T-helper 1 cell treated with Interleukin-12 subunit alpha and Interleukin-12 subunit beta and Interleukin-4 antibody, amounts not matched to agents 30 μg/mL and 1 μg/mL, for 36 hours (primary cell): ENCODE measurements around the gene ERFL.
"Not testable (repeated sequence)": the region's sequence is repeated elsewhere in the genome, so short reads cannot be mapped to it uniquely, and the experiment has no call there.

Experiments
- H3K27ac Mint-ChIP-seq: one replicate; pipeline ENCODE4 v1.8.0; 2021; ENCODE audit warnings: mild to moderate bottlenecking, mixed read lengths
- H3K27me3 Mint-ChIP-seq: one replicate; pipeline ENCODE4 v1.8.0; 2021; ENCODE audit warnings: low read depth, mixed read lengths
- H3K36me3 Mint-ChIP-seq: one replicate; pipeline ENCODE4 v1.8.0; 2021; ENCODE audit warnings: low read depth, mixed read lengths
- H3K4me1 Mint-ChIP-seq: one replicate; pipeline ENCODE4 v1.8.0; 2021; ENCODE audit warnings: low read depth, mixed read lengths
- H3K4me3 Mint-ChIP-seq: one replicate; pipeline ENCODE4 v1.8.0; 2021; ENCODE audit warnings: mild to moderate bottlenecking, moderate library complexity, mixed read lengths
- H3K9me3 Mint-ChIP-seq: one replicate; pipeline ENCODE4 v1.8.0; 2021; ENCODE audit warnings: mixed read lengths

ERFL gene

DNA sequence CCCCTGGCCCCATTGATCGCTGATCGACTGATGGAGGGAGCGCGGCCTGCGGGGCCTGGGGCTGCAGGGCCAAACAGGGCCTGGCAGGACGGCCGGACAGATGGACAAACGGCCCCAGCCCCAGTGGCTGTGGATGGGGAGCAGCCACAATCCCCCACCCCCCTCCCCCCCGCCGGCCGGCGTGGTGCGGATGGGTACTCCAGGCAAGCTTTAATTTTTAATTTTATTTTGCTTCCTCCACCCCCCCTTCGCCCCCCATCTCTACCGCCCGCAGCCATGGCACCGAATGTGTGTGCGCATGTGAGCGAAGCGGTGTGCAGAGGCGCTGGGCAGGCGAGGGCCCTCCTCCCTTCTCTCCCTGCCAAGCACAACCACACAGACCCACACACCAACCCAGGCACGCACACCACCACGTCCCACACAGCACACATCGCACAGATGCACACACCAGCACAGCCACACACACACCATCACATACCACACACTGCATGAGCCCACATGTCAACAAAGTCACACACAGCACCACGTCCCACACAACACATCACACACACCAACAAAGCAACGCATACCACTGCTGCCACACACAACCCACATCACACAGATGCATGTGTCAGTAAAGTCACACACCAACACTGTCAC lies 12.4 kb downstream of the ERFL start:
- peaks cover 8% of the 10 kb centered on the region for H3K36me3 Mint-ChIP-seq
- no peaks in the 10 kb centered on the region for H3K9me3 Mint-ChIP-seq
- H3K27me3 Mint-ChIP-seq, result no peaks in the 10 kb centered on the region
- H3K27ac Mint-ChIP-seq, result no peak overlapping the region
- no peak overlapping the region for H3K4me3 Mint-ChIP-seq
- peaks cover 6% of the 10 kb centered on the region for H3K4me1 Mint-ChIP-seq

DNA sequence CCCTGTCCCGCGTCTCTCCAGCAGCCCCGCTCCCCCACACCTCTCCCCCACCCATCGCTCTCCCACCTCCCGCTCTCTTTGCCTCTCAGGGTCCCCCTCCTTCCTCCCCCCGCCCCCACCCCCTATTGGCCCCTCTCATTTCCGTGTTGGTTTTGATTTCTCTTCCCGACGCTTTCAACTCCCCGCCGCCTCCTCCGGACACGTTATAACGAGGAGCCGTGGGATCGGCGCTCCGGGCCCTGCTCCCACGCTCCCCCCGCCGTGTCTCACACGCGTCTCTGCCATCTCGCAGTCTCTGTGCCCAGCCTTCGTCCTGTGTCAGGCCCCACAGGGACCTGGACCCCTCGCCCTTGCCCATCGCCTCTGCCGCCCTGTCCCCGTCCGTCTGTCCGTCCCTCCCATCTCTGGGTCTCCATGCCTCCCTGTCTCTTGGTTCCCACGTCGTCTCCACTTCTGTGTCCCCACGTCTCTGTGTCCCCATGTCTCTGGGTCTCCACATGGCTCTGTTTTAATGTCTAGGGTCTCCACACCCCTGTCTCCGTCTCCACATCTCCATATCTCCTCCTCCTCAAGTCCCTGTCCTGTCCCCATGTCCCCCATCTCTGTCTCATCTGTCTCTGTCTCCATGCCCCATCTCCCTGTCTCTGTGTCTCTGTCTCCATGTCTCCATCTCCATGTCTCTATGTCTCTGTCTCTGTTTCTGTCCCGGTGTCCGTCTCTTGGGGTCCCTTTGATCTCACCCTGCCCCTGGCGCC lies 13.1 kb downstream of the ERFL start:
- Mint-ChIP-seq H3K27ac (no peak overlapping the region), H3K36me3 (peaks cover 15% of the 10 kb centered on the region), H3K4me3 (no peak overlapping the region), H3K27me3 (no peaks in the 10 kb centered on the region), H3K9me3 (no peaks in the 10 kb centered on the region), H3K4me1 (peaks cover 11% of the 10 kb centered on the region)

DNA sequence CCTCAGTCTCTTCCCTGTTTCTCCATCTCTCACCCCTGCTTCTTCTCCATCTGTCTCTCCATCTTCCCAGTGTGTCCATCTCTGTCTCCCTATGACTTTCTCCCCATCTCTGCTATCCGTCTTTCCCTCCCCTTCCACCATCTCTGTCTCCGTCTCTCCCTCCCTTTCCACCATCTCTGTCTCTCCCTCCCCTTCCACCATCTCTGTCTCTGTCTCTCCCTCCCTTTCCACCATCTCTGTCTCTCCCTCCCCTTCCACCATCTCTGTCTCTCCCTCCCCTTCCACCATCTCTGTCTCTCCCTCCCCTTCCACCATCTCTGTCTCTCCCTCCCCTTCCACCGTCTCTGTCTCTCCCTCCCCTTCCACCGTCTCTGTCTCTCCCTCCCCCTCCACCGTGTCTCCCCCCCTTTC lies 13.8 kb downstream of the ERFL start:
- not testable (repeated sequence) for H3K27ac Mint-ChIP-seq, H3K27me3 Mint-ChIP-seq, H3K4me3 Mint-ChIP-seq, H3K9me3 Mint-ChIP-seq
- Mint-ChIP-seq H3K36me3 (peaks cover 17% of the 10 kb centered on the region), H3K4me1 (peaks cover 11% of the 10 kb centered on the region)

DNA sequence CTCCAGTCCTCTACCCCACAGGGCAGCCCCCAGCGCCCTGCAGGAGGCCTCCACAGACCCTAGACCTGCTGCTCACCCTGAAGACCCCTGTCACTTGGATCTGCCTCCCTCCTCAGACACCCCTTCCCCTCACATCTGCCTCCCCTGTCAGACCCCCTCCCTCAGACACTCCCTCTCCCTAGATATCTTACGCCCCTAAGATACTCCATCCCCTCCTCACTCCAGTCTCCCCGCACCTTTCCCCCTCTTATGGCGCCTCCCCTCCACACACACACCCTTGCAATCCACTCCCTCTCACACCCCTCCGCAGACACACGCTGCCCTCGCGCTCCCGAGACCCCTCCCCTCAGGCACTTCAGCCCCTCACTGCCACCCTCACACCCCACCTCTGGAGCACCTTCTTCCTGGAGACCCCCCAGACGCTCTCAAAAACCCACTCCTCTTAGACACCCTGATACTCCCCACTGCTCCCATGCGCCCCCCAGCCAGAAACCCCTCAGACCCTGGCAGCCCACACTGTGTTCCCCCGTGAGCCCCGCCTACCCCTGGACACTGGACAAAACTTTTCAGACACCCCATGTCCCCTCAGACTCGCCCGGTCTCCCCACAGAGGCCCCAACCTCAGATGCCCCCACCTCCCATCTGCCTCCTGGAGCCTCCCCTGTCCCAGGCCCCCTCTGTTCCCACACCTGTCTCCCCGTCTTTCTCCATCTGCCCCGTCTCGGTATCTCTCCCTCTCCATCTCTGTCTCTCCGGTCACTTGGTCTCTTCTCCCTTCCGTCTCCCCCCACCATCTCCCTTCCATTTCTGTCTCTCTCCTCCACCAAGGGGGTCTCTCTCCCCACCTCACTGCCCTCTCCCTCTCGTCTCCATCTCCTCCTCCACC lies 14.5 kb downstream of the ERFL start:
- Mint-ChIP-seq H3K27ac (no peak overlapping the region), H3K9me3 (no peaks in the 10 kb centered on the region), H3K4me3 (no peak overlapping the region), H3K36me3 (peaks cover 23% of the 10 kb centered on the region), H3K4me1 (peaks cover 14% of the 10 kb centered on the region), H3K27me3 (no peaks in the 10 kb centered on the region)

DNA sequence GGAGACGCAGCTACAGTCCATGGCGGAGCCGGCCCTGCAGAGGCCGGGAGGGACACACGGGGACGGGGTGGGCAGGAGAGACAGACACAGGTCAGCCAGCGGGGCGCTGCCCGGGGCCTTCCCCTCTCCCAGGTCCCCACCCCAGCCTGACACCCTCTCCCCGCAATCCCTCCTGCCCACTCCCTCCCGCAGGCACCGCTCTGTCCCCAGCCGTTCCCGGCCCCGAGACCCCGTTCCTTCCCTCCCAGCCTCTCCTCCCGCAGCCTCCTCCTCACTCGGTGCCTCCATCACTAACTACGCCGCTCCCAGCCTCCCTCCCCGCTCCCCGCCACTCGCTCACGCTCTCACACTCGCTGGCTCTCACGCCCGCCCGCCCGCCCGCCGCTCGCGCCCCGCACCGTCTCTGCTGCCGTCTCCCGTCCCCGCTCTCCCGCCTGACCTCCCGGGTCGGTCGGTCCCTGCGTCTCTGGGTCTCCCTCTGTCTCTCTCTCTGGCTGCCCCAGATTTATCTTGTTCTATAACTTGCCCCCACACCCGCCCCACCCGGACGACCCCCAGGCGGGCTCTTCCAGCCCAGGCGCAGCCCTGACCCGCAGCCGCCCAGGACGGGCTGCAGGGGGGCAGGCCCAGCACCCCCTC lies 15.2 kb downstream of the ERFL start:
- H3K27me3 Mint-ChIP-seq, result no peaks in the 10 kb centered on the region
- H3K36me3 Mint-ChIP-seq, result peaks cover 23% of the 10 kb centered on the region
- H3K4me1 Mint-ChIP-seq, result peaks cover 14% of the 10 kb centered on the region
- peak overlapping the region; percentile 12 for H3K4me3 Mint-ChIP-seq
- no peaks in the 10 kb centered on the region for H3K9me3 Mint-ChIP-seq
- H3K27ac Mint-ChIP-seq, result no peak overlapping the region

DNA sequence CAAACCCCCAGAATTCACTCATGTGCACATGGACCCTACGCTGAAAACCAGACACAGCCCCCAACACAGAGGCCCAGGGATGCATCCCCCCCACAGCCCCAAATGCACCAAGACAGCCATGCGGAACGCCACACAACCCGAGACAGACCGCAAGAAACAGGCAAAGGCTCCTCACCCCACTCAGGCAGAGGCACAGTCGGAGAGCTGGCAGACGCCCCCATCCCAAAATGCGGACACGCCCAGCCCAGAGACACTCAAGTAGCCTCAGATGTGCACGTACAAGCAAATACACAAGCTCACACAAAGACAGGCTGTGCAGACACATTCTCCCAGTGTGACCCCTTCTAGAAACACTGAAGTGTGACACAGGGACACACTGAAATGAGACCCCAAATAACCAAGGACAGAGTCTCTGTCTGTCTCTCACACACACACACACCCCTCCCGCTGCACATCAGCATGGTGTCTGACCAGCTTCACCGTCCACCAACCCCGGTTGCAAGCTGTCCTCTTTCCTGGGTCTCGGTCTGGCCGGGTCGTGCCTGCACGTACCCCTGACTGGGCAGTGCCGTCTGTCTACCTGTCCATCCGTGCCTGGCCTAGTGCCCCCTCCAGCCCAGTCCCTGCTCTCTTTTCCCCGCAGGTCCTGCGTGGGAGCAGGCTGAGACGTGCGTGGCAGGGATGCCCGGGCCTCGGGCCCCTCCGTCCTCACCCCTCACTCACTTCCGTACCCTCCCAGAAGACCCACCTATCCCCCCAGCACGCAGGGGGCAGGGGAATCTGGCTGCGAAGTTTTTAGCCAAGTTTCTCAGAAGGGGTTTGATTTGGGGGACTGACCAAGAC lies 16.1 kb downstream of the ERFL start:
- Mint-ChIP-seq H3K4me1 (peaks cover 16% of the 10 kb centered on the region), H3K4me3 (no peak overlapping the region), H3K27me3 (no peaks in the 10 kb centered on the region)

DNA sequence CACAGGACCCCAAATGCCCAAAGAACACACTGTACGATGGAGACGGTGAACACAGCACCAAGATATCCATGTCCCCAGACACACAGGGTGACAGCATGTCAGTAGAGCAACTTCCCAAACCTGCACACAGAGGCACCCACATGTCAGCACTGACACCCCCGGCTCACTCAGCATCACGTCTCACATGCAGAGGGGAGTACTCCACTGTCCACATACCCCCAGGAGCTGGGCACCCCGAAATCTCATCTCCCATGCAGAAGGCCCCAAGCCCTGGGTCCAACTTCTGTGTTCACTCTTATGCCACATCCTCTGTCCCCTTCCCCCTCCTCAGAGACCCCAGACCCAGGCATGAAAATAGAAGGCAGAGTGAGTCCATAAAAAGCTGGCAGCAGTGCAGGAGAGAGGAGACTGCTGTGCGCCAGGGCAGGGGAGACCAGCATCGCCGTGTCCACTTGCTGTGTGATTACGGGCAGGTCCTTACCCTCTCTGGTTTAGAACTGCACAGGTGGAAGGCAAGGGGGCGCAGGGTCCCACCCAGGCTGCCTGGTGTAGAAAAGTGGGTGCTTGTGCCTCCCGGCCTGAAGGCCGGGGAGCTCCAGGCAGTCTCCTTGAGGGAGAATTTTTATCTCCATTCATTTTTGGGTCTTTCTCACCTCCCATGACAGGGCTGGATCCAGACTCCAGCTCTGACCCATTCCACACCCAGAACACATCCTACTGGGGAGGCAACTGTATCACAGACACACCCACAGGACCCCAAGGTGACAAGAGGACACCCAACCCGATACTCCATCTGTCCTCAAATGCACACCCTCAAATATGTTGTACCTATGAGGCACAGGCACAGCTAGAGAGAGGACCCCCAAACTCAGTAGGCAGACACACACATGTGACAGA lies 17.0 kb downstream of the ERFL start:
- Mint-ChIP-seq H3K27me3 (no peaks in the 10 kb centered on the region), H3K27ac (peak overlapping the region; percentile 12), H3K4me1 (peaks cover 18% of the 10 kb centered on the region), H3K4me3 (no peak overlapping the region), H3K9me3 (no peaks in the 10 kb centered on the region), H3K36me3 (peaks cover 30% of the 10 kb centered on the region)

More for the DNA sequence above, 16.1 kb downstream of the ERFL start:
- H3K27ac Mint-ChIP-seq, result peak overlapping the region; percentile 12
- H3K36me3 Mint-ChIP-seq, result peaks cover 25% of the 10 kb centered on the region
- no peaks in the 10 kb centered on the region for H3K9me3 Mint-ChIP-seq

DNA sequence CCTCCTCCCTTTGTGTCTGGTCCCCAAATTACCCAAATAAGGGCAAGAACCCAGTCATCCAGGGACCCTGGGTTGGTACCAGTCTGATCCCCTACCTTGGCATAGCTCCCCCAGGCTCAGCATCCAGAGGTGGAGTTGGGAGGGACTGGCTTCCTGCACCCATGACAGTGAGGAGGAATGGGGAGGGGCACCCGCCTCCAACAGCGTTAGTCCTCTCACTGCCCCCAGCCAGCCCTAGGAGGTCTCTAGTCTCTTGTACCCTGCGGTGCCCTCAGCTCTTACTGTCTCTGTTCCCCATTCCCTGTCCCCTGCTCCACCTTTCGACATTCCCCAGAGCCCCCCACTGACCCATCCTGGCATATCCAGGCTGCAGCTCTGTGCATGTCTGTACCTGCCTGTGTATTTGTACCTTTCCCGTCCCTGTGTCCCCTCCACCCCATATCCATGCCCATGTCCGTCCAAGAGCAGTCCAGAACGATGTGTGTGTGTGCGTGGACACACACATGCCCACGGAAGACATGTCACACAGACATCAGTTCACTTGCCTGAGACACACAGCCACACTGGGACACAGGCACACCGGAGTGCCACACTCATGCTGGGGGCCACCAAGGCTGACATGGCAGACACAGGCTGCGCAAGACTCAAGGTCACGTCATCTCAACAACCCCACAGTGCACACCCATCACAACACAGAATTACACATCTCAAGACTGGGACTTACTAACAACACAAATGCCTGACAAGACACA lies 17.8 kb downstream of the ERFL start:
- Mint-ChIP-seq H3K4me1 (peaks cover 21% of the 10 kb centered on the region), H3K36me3 (peaks cover 35% of the 10 kb centered on the region), H3K4me3 (peak overlapping the region; percentile 15), H3K27ac (no peak overlapping the region), H3K27me3 (no peaks in the 10 kb centered on the region), H3K9me3 (no peaks in the 10 kb centered on the region)

DNA sequence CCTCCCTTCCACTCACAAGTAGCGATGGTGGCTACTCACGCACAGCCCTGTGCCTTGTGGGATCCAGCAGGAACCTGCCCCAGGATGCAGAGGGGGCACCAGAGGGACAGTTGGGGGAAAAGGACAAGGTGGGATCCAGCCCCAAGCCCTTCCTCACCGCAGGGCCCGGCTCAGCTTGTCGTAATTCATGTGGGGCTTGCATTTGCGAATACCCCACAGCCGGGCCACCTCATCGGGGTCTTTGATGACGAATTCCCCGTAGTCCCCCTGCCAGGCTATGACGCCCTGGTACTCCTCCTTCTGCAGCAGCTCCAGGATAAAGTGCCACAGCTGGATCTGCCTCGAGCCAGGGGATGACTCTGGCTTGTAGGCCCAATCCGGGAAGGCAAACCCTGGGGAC lies 18.5 kb downstream of the ERFL start:
- Mint-ChIP-seq H3K4me1 (peaks cover 21% of the 10 kb centered on the region), H3K9me3 (no peaks in the 10 kb centered on the region), H3K27ac (no peak overlapping the region), H3K27me3 (no peaks in the 10 kb centered on the region), H3K4me3 (no peak overlapping the region), H3K36me3 (peaks cover 41% of the 10 kb centered on the region)

DNA sequence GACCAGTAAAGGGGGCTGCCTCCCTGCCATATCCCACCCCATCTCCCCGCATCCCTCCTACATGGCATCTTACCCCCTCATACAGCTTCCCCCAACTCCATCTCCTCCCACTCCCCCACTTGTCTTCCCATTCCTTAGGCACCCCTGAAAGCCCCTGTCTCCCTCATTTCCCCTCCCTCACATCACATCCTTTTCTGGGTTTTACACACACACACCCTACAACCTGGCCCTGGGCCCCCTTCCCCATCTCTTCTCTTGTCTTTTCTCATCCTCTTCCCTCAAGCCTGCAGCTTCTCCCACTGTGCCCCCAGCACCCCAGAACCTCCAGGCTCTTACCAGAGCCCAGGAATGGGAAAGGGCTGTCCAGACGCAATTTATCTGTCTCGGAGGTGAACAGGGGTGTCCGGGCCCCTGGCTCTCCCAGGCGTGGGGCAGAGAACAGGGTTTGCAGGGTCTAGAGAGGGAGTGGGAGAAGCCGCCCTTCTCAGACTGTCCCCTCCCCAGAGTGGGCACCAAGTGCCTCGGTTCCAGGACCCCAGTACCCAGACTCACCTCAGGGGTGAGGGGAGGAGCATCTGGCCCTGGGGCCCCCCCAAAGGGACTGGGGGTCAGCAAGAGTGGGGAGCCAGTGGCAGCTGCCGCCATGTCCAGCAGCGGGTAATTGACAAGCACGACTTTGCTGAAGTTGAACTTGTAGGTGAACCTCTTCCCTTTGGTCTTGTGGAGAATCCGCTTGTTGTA lies 19.4 kb downstream of the ERFL start:
- Mint-ChIP-seq H3K27me3 (no peaks in the 10 kb centered on the region), H3K4me3 (no peak overlapping the region), H3K4me1 (peaks cover 23% of the 10 kb centered on the region), H3K36me3 (peaks cover 48% of the 10 kb centered on the region), H3K27ac (no peak overlapping the region), H3K9me3 (no peaks in the 10 kb centered on the region)

DNA sequence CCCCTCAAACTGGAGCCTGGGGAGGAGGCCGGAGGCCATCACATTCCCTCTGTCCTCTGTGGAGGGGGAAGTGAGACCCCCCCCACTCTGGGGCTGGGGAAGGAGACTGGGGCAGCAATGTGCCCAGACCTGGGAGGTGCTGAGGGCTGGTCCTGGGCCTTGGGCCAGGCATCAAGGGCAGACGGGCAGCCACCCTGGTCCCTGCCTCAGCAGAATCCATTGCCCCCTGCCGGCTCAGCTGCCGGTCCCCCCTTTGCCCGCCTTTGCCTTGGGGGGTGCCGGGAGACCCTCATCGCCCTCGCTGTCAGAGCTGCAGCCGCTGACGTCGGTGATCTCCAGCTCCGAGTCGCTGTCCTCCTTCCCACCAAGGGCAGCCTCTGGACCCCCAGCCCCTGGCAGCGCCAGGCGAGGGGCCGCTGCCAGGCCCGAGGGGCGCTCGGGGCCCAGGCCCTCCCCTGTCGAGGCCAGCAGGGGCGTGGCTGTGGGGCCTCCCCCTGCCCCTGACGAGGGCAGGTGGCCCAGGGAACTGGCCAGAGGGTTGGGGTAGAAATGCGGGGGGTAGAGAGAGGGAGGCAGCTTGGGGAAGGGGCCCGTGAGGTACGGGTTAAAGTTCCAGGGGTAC lies 20.1 kb downstream of the ERFL start:
- H3K4me3 Mint-ChIP-seq, result no peak overlapping the region
- no peaks in the 10 kb centered on the region for H3K9me3 Mint-ChIP-seq
- no peak overlapping the region for H3K27ac Mint-ChIP-seq
- H3K4me1 Mint-ChIP-seq, result peaks cover 26% of the 10 kb centered on the region
- H3K27me3 Mint-ChIP-seq, result no peaks in the 10 kb centered on the region
- H3K36me3 Mint-ChIP-seq, result peaks cover 53% of the 10 kb centered on the region
